Adrenal gland (tissue), 5 donors: ENCODE data around the gene LUC7L.

Source experiments
- POLR2A ChIP-seq, 2 donors: fragments of 450-650 bp; IDR thresholded peaks; one replicate each; pipeline ENCODE4 v1.6.1; 2017; ENCODE audit warnings: antibody characterized with exemption in 2 of 2, mild to moderate bottlenecking in 2 of 2, moderate library complexity in 1 of 2
- TF ChIP-seq, protein P1 (sequence below), 6 experiments: fragments of 450-650 bp in 4 of 6; fragments of 200-600 bp in 2 of 6; sonication (generic) in 1 of 6; IDR thresholded peaks; 1 replicate in 5 of 6; 2 replicates in 1 of 6; pipeline versions ENCODE4 v1.5.1 to v1.8.0; 2016 to 2021; ENCODE audit warnings: antibody characterized with exemption in 6 of 6, mild to moderate bottlenecking in 2 of 6, moderate library complexity in 1 of 6
- donor health status: DM: no; HTN: no; CAD: no.

DNA sequence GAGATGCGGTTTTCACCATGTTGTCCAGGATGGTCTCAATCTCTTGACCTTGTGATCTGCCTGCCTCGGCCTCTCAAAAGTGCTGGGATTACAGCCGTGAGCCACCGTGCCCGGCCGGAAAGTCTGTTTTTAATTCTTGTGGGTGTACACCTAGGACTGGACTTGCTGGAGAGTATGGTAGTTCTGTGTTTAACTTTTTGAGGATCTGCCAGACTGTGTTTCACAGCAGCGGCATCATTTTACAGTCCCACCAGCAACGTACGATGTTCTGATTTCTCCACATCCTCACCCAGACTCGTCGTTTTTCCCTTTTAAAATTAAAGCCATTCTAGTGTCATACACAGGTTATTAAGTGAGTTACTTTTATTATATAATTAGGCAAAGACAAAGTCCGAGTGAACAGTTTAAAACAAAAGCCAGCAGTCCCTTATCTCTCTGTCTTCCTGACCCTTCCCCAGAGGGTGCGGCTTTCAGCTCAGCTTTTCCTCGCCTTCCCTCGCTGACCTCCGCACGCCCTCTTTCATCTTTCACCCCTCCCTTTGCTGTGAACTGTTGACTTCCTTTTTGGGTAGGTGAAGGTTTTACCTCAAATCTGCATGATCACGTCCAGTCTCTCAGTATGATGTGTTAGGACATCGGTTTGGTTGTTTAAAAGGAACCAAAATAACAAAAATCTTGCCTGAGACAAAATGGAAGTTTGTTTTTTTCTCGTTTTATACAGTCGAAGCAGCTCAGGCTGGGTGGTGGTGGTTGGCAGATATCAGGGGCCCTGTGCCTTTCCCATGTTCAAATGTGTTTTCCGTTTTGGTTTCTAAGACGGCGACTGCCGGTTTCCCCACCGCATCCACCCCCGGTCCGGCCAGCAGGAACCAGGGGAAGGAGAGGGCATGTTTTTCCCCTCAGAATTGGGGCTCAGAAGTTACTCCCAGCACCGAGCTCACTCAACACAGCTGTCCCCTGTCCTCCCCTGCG, 23.4 kb upstream of the LUC7L start:
- TF ChIP-seq, protein P1, sequence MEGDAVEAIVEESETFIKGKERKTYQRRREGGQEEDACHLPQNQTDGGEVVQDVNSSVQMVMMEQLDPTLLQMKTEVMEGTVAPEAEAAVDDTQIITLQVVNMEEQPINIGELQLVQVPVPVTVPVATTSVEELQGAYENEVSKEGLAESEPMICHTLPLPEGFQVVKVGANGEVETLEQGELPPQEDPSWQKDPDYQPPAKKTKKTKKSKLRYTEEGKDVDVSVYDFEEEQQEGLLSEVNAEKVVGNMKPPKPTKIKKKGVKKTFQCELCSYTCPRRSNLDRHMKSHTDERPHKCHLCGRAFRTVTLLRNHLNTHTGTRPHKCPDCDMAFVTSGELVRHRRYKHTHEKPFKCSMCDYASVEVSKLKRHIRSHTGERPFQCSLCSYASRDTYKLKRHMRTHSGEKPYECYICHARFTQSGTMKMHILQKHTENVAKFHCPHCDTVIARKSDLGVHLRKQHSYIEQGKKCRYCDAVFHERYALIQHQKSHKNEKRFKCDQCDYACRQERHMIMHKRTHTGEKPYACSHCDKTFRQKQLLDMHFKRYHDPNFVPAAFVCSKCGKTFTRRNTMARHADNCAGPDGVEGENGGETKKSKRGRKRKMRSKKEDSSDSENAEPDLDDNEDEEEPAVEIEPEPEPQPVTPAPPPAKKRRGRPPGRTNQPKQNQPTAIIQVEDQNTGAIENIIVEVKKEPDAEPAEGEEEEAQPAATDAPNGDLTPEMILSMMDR (IDR thresholded peaks at IDR 0.05): no peak
- TF ChIP-seq POLR2A (IDR thresholded peaks at IDR 0.05): no peak
